Lower lobe of right lung (tissue), 2 donors: ENCODE data around the gene KCNQ1. TPM values are rescaled to one million over a fixed set of nuclear protein-coding genes. Genes with fewer than 3 reads are reported as not detected.
A peak's percentile ranks its signal among the peaks of the same experiment; 100 is the strongest.

Experiments
- ATAC-seq, 2 donors: fragments of 200-7000 bp; cut with Tn5 transposase; one replicate each; pipeline ENCODE4 v1.9.1; 2020 to 2022; ENCODE audit warnings: mild to moderate bottlenecking in 2 of 2, moderate library complexity in 2 of 2
- DNase-seq: peaks from one replicate; pipeline ENCODE4 v3.0.0-alpha.2; 2020
- H3K27ac ChIP-seq: fragments of 200-600 bp; one replicate; pipeline ENCODE4 v1.8.0; 2022
- H3K27me3 ChIP-seq: fragments of 200-600 bp; one replicate; pipeline ENCODE4 v1.8.0; 2022; ENCODE audit warnings: low read depth
- H3K36me3 ChIP-seq: fragments of 200-600 bp; one replicate; pipeline ENCODE4 v1.8.0; 2022; ENCODE audit warnings: mild to moderate bottlenecking
- H3K4me1 ChIP-seq: fragments of 200-600 bp; one replicate; pipeline ENCODE4 v1.8.0; 2022
- H3K4me3 ChIP-seq: fragments of 200-600 bp; one replicate; pipeline ENCODE4 v1.8.0; 2022; ENCODE audit warnings: mild to moderate bottlenecking
- H3K9me3 ChIP-seq: fragments of 200-600 bp; one replicate; pipeline ENCODE4 v1.8.0; 2022
- intact Hi-C: fragments of 100-400 bp; cut with DNase I; formaldehyde crosslinking; loops from one replicate; pipeline ENCODE4 v1.11.0; 2022
- total RNA-seq: library from RNA; stranded (reverse); fragmentation: NEBNext Ultra II Directional; extraction: Animal tissue kit (Norgen Biotek cat#: 25700); gene quantifications from one replicate; pipeline ENCODE4 v1.2.1, GENCODE V29; 2021
- TF ChIP-seq, protein P1 (sequence below): fragments of 200-600 bp; IDR thresholded peaks from one replicate; pipeline ENCODE4 v1.8.0; 2022; ENCODE audit warnings: antibody characterized with exemption, mild to moderate bottlenecking
- donor health status: DM: no; HTN: yes; CAD: no; lungs with severe emphysema.

KCNQ1 gene
- total RNA-seq, 1 donor from 2014 or later = 51.0 TPM

DNA sequence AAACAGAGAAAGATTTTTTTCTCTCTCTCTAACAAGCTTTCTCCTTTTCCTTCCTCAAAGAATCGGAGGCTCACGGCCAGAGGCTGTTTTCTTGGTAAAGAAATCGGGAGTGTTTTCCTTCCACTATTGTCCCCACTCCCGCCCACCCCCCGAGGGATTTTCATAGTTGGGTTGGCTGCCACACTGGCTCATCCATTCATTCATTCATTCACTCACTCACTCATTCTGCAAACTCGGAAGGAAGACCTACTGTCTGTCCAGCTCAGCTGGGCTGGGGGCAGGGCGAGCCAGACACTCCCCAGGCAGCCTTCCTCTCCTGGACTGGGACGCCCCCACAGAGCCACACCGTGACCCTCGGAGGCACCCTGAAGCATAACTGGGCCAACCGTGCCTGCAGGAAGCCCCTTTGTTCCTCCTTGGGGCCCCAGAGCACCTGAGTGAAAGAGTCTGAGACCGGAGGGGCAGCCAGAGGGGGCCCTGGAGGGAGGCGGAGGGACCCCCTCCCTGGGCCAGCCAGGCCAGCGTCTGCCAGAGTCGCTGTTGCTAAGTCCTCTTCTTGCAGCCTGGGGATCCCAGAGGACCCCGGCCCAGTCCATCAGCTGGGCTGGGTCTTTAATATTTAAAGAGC lies 423.8 kb downstream of the KCNQ1 start:
- ATAC-seq (no peak), DNase-seq (no peak)
- TF ChIP-seq, protein P1, sequence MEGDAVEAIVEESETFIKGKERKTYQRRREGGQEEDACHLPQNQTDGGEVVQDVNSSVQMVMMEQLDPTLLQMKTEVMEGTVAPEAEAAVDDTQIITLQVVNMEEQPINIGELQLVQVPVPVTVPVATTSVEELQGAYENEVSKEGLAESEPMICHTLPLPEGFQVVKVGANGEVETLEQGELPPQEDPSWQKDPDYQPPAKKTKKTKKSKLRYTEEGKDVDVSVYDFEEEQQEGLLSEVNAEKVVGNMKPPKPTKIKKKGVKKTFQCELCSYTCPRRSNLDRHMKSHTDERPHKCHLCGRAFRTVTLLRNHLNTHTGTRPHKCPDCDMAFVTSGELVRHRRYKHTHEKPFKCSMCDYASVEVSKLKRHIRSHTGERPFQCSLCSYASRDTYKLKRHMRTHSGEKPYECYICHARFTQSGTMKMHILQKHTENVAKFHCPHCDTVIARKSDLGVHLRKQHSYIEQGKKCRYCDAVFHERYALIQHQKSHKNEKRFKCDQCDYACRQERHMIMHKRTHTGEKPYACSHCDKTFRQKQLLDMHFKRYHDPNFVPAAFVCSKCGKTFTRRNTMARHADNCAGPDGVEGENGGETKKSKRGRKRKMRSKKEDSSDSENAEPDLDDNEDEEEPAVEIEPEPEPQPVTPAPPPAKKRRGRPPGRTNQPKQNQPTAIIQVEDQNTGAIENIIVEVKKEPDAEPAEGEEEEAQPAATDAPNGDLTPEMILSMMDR = no peak
- H3K27ac ChIP-seq = no peak overlapping the region
- intact Hi-C loops = no loop called here
- H3K9me3 ChIP-seq = no peaks in the 10 kb centered on the region
- H3K36me3 ChIP-seq = no peaks in the 10 kb centered on the region
- H3K27me3 ChIP-seq = peaks cover 33% of the 10 kb centered on the region
- H3K4me1 ChIP-seq = peaks cover 13% of the 10 kb centered on the region
- peak overlapping the region; percentile 36 for H3K4me3 ChIP-seq

- intact Hi-C loops = no loop called here
- Histone ChIP-seq H3K36me3 (no peaks in the 10 kb centered on the region), H3K27me3 (peaks cover 33% of the 10 kb centered on the region), H3K4me1 (peaks cover 13% of the 10 kb centered on the region), H3K9me3 (no peaks in the 10 kb centered on the region), H3K4me3 (no peak overlapping the region), H3K27ac (no peak overlapping the region)
- TF ChIP-seq, protein P1 = no peak
- ATAC-seq = no peak
- no peak for DNase-seq
Measured at GRCh38 chr11:2869134-2869526, 424.3 kb downstream of the KCNQ1 start.

- H3K4me1 ChIP-seq = peaks cover 13% of the 10 kb centered on the region
- intact Hi-C loops = no loop called here
- H3K9me3 ChIP-seq = no peaks in the 10 kb centered on the region
- no peak overlapping the region for H3K27ac ChIP-seq
- ATAC-seq (no peak), DNase-seq (no peak)
- H3K27me3 ChIP-seq = peaks cover 33% of the 10 kb centered on the region
- H3K4me3 ChIP-seq = no peak overlapping the region
- TF ChIP-seq, protein P1 = no peak
- no peaks in the 10 kb centered on the region for H3K36me3 ChIP-seq
Measured at GRCh38 chr11:2869561-2870427, 425.0 kb downstream of the KCNQ1 start.

GRCh38 chr11:2870460-2870859 lies 425.7 kb downstream of the KCNQ1 start:
- Histone ChIP-seq H3K36me3 (no peaks in the 10 kb centered on the region), H3K9me3 (no peaks in the 10 kb centered on the region), H3K4me3 (no peak overlapping the region), H3K27me3 (peaks cover 33% of the 10 kb centered on the region), H3K27ac (no peak overlapping the region), H3K4me1 (peaks cover 13% of the 10 kb centered on the region)
- intact Hi-C loops = no loop called here
- ATAC-seq (peak in 1 of 2 donors; percentile 8), DNase-seq (no peak)
- TF ChIP-seq, protein P1 = no peak

GRCh38 chr11:2870969-2871680 lies 426.3 kb downstream of the KCNQ1 start:
- TF ChIP-seq, protein P1 = no peak
- ATAC-seq (no peak), DNase-seq (no peak)
- Histone ChIP-seq H3K9me3 (no peaks in the 10 kb centered on the region), H3K27me3 (peaks cover 33% of the 10 kb centered on the region), H3K27ac (no peak overlapping the region), H3K4me1 (peaks cover 13% of the 10 kb centered on the region), H3K36me3 (no peaks in the 10 kb centered on the region), H3K4me3 (no peak overlapping the region)
- intact Hi-C loops = no loop called here
